CD4-positive, alpha-beta T cell treated with Interleukin-15 for 1 hour (primary cell): Measurements from ENCODE around the gene OCEL1.
A peak's percentile ranks its signal among the peaks of the same experiment; 100 is the strongest.

Experiments
- DNase-seq: peaks from one replicate; pipeline ENCODE4 v3.0.0-alpha.2; 2020

OCEL1 gene

DNA sequence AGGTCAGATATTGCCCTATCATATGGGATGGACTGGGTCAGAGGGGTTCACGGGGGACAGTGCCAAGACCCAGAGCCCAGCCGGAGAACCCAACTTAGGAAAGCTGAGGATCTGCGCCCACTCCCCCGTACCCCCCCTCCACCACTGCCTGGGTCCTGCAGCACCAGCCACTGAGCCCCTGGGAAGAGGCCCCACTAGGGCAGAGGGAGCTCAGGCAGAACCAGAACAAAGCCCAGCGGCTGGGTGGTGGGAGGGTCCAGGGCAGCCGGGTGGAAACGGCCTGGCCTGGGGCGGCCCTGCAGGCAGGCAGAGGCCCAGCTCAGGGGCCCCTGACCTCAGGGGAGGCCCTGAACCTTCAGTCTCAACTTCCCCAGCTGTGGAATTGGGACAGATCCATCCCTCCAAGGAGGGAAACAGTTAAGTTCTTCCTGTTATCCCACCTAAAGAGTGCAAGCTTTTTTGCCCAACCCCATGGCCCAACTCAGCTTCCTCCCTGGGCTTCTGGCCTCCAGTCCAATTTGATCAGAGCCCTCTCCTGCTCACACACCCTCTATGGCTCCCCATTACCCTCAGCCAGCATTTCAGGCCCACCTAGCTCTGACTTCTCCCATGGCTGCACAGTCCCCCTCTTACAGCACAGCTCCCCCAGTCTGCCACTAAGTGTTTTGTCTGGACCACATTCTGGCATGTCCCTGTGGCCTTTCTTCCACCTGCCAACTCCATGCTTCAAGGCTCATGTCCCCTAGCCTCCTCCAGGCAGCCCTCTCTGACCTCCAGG is 16.6 kb downstream of the OCEL1 start:
- DNase-seq, result no peak

DNA sequence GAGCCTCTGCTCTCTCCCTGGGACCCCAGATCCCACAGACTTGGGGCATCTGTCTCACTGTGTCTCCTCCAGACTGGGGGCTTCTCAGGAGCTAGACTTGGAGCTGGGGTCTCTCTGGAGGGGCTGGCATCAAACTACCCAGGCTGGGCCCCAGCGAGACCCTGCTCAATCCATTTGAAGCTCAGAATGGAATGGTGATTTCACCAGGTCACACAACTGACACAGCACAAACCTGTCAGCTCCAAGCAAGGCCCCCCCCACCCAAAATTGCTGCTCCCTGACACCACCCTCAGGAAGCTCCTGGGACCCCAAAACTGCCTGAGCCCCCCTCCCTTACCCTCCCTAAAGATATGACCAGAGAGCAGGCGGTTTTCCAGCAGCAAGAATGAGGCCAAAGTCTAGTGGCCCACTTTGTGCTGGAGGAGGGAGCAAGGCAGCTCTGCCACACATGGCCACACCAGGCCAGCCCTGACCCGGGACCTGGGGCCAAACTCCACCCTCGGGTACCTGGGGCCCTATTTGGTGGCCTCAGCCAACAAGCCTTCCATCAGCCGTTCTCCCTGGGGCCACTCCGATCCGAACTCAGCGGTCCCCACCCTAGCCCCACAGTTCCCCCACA is 17.3 kb downstream of the OCEL1 start:
- no peak for DNase-seq

DNA sequence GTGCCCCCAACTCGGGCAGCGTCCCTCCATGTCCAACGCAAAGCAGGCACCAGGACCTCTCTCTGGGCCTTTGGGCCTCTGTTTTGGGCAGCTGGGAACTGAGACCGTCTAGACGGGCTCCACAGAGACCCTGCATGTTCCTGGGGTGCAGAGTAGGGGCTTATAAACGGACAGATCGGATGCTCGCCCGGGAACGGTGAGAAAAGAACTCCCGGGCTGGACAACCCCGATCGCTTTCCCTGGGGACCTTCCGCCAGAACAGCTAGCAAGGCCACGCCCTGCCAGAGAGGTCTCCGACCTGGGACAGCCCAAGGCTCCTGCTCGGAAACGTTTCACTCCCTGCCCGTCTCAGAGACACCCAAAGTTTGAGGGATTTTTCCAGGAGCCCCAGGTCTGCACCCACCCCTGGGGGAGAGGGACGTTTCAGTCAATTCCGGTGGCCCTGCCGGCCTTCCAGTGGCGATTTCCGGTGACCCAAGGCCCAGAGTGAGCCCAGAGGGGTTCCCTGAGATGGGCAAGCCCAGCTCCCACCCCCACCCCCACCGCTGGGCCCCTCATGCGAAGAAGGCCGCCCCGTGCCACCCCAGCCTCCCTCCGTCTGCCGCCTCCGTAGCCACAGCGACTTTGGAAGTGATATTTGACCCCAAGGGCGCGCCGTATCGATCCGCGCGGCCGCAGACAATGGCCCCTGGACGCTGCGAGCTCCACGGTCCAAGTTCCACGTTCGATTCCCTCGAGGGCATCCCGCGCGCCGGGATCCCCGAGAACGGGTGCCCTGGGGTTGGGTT is 18.0 kb downstream of the OCEL1 start:
- no peak for DNase-seq

DNA sequence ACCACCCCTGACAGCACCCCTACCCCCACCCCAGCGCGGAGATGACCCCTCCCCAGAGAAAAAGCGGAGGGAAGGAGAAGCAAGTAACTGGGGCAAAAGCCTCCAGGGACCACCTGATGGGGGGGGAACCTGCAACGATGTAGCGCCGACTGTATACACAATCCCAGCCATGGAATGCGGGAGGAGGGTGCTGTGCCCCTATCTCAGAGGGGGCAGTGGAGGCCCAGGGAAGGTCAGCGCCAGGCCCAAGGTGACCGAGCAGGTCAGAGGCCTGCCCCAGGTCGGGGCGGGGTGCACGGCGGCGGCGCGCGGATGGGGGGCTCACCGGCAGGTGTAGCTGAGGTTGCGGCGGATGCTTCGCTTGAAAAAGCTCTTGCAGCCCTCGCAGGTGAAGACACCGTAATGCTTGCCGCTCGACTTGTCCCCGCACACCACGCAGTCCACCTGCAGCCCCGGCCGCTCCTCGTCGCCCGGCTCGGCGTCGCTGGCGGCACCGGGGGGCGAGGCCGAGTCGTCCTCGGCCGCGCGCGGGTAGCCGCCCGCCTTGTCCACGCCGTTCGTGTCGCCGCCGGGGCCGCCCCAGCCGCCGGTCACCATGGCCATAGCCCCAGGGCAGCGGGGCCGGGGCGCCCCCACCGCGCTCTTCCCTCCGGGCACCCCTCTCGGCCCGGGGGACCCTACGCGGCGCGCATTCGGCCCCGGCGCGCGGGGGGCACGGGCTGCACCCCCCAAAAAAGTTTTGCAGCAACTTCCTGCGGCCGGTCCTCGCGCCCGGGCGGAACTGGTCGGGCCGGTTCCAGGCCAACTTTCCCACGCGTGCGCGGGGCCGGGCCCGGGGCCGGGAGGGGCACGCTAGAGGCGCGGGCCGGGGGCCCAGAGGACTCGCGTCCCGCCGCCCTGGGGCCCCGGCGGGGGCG is 18.9 kb downstream of the OCEL1 start:
- DNase-seq, result no peak

DNA sequence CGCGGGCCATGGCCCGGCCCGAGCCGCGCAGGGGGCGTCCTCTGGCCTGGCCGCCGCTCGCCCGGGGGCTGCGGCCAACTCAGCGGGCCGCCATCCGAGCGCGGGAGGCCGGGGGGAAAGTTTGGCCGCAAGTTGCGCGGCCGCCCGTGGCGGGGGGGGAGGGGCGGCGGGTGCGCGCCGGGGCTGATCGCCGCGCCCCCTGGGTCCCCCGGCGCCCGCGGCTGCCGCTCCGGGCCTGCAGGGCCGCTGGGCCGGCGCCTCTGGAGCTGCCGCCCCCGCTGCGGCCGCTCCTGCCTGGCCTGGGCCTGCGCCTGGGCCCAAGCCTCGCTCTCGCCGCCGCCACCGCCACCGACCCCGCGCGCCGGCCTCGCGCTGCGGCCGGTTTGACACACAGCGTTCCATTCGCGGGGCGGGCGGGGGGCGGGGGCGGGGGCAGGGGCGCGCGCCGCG is 19.5 kb downstream of the OCEL1 start, which contains the start of gene NR2F6:
Gene NR2F6, minus strand, starts transcription at position 385 of the 450 bp plus-strand sequence. CDS start 699 bp downstream, outside the sequence.
- no peak for DNase-seq

DNA sequence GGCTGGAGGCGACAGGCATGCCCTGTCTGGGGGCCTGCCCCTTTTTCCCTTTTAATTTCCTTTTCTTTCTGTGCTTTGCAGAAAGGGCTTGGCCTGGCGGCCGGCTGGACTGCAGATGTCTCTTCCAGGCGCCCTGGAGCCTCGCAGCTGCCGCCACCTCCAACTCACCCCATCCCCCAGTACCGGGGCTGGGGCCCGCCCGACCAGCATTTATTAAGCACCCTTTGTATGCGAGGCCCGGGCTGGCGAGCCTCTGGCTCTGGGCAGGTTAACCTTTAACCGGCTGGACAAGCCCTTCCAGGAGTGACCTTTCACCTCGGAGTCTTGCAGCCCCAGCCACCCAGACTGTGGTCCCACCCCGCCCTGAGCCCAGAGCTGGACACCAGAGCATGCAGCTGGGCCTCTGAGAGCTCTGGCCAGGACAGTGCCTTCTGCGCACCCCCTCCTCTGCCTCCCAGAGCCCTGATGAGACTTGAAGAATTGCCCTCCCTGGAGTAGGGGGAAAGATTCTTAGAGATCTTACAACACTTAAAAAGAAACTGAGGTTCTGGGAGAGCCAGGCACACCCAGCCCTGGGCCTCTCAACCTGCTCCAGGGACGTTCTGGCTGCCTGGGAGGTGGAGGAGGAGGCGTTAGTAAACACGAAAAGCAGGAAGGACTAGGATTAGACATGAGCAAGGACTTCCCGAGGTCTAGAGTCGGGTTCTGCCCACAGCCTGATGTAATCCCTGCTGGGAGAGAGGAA is 20.8 kb downstream of the OCEL1 start:
- DNase-seq, result no peak

DNA sequence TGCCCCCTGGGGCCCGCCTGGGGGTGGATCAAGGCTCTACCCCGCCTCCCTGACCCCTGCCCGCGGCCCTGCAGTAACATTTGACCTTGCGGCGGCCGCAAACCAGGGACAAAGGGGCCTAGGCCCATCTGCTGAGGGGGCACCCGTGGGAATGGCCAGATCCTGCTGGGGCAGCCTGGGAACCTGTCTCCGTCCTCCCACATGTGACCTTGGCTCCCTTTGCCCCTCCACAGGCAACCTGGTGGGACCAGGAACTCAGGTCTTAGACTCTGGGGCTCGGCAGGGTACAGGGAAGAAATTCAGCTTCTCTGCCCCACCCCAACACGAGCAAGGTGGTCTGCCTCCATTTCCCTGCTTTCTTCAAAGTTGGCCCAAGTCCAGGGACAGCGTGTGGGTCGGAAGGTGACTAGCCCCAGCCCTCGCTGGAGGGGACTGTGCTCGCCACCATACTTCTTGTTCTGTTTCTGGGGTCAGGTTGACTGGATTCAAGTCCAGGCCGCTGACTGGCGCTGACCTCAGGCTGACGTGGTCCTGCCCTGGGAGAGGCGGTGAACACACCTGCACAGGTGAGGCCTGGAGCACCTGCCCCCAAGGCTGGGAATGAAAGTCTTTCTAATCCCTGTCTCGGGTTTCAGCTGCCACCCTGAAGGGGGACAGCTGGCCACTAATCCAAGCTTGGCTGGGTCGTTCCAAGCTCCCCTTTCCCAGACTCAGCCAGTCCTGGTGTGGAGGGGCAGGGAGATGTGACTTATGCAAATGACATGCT is 22.2 kb downstream of the OCEL1 start:
- DNase-seq, result no peak

DNA sequence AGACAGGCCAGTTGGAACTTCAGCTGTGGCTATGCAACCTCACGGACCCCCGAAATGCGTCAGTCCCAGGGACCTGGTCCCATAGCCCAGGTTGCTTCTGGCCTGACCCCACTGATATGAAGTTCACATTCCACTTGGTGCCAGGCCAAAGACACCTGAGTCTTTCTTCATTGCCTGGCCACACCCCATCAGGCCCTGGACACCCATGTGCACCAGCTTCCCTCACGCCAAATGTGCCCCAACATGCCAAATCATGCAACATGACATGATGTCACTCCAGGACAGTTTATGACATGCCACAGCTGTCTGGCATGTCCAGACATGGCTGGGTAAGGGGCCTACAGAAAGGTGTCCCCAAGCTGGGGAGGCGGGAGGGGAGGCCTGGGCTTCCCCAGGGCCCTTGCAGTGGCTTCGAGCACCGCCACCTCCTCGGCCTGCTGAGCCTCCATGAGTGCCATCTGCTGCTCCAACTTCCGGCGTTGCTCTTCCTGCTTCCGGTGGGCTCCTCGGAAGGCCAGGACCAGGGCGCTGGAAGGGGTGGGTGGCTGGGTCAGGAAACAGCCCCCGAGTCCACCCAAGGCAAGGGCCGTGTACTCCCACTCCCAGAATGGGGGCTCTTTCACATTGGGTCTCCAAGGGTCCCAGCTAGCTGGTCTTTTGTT is 24.0 kb downstream of the OCEL1 start:
- no peak for DNase-seq

DNA sequence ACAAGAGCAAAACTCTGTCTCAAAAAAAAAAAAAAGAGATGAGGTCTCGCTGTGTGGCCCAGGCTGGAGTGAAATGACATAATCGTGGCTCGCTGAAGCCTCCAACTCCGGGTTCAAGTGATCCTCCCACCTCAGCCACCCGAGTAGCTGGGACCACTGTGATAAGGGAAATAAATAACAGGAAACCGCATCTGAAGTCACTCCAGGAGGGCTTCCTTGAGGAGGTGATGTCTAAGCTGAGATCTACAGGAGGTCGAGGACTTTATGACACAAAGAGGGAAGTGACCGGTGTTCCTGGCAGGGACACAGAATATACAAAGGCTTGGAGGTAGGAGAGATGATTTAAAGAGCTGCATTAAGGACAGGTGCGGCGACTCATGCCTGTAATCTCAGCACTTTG is 28.6 kb downstream of the OCEL1 start:
- DNase-seq, result no peak

DNA sequence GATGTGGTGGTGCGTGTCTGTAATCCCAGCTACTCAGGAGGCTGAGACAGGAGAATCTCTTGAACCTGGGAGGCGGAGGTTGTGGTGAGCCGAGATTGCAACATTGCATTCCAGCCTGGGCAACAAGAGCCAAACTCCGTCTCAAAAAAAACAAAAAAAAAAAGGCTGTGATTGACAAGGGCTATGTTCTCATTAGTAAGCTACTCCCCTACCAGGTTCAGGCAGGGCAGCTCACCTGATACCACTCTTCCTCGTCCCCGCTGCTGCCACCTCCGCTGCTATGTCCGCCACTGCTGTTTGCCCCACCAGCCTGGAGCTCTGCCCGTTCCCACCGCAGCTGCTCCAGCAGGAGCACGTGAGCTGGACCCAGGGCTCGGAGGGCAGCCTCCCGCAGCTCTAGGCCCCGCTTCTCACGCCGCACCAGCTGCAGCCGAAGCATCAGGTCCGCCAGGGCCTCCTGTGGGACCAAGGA is 29.2 kb downstream of the OCEL1 start:
- no peak for DNase-seq

DNA sequence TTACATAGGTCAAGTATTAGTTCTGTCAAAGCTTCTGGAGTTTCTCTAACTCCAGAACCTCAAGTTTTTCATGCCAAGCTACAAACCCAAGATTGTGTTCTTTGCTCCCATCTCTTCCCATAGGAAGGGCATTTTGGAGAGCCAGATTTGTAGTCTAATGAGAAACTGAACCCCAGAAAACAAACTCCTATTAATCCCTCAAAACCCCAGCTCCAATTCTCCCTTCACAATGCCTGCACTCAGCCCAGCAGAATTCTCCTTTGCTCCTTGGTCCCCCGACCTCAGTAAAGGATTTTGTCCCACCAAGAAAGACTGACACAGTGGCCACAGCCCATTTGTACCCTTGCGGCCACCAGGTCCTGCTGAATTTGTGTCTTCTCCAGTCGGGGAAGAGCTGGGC is 30.1 kb downstream of the OCEL1 start:
- DNase-seq, result no peak

DNA sequence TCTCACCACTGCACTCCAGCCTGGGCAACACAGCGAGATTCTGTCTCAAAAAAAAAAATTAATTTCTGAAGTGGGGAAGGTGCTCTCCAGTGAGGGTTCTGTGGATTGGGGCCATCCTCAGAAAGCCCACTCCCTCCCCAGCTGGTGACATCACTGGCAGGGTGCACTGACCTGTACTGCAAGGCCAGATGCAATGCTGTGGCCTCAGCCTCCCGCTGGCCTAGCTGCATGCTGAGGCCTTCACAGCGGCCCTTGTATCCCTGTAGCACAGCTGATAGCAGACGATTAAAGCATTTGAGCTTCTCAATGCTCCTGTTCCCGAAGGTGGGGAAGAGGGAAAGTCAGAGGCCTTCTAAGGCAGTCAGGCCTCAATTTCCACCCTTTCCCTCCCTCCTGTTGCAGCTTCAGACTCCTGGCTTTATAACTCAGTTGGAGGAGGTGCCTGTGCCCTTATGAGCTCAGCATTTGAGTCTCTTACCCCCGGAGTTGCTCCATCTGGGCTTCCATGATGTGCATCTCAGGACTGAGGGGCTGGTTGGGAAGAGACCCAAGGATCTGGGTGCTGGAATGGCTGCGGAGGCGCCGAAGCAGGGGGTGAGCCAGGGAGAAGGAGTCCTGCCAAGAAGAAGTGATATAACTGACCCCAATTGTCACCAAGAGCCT is 33.2 kb downstream of the OCEL1 start:
- DNase-seq, result no peak

DNA sequence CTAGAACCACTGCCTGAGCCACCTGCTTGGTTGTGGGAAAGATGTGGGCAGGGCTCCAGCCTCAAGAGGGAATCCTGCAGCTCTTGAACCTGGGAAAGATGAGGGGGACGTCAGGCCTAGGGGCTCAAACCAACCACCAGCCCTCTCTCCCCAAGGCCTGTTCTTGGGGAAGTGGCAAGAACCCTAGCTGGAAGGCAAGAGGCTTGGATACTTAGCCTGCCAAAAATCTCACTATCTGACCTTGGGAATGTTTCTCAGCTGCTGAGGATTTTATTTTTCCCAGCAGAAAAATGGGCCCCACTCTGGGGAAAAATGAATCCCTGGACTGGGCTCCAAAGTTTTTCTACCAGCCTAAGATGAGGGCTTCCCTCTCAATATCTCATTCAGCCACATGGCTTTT is 33.9 kb downstream of the OCEL1 start:
- no peak for DNase-seq

DNA sequence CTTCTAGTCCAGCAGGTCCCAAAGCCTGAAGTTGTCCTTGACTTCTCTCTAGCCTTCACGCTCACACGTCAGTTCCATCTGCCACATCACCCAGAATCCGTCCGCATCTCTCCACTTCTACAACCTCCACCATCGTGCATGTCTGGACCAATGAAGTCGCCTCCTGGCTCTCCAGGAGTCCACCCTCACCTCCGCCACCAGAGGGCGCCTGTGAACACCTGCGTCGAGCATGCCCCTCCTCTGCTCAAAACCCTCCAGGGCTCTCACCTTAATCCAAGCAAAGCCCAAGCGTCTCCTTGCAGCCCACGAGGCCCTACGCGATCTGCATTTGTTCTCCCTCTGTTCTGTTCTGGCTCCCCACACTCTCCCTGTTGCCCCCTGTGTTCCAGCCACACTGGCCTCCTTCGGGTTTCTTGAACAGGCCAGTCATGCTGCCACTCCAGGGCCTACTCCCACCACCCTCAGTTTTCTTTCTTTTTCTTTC is 34.9 kb downstream of the OCEL1 start:
- peak; percentile 88 for DNase-seq

DNA sequence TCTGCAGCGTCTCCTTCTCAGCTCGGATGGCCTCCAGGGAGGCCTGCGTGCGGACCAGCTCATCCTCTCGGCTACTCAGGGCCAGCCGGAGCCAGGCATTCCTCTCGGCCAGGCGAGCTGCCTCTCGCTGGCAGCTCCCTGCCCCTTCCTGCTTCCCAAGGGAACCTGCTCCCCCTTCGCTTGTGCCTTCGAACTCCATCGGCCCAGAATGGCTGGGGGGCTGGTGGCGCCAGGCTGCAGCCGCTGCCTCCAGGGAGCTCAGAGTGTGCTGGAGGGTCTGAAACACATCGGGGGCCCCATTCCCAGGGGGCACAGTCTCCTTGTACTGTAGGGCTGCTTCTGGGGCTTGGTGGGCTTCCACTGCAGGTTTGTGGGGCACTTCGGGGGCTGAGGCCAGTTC is 36.5 kb downstream of the OCEL1 start:
- no peak for DNase-seq

DNA sequence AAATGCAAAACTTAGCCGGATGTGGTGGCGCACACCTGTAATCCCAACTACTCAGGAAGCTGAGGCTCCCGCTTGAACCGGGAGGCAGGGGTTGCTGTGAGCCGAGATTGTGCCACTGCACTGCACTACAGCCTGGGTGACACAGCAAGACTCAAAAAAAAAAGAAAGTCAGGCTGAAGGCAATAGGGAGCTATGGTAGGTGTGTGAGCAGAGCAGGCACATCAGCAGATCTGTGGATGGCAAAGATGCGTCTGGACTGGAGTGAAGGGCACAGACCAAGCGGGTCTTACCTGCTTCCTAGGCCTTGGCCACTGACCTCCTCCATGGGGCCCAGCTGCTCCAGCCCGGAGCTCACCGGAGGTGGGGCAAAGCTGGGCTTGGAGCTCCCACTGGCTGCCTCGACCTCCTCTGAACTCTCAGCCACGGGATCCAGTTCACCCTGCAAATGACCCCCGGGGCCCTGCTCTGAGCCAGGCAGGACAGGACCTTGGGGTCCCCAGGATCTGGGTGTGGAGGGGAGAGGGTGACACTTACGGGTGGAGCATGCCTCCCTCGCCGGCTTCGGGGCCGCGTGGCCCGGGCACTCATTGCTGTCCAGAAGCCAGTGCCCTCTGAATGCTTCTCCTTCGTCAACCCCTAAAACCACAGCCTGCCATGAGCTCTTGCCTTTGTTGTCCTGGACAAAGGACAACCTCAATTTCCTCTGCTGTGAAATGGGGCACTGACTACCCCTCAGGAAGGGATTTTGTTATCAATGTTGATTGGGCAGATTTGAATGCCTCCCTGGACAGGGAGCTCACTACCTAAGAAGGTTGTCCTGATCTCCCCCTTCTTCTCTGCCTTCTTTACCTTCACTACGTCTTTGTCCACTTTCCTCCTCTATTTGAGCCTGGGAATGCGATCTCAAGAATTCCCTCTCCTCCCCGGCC is 38.0 kb downstream of the OCEL1 start:
- no peak for DNase-seq

DNA sequence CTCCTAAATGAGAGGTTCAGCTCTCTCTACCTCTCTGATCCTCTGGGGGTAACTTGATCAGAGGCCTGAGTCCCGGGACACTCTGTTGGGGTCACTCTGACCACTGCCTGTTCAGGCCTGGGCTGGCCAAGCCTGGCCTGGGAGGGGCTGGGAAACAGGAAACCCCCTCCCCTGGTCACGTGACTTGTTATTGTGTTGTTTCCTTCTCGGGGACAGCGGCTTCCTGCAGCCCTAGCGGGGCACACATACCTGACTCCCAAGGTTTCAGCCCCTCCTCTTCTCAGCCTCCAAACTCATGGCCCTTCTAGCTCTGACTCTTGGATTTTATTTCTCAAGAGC is 38.6 kb downstream of the OCEL1 start, which contains the start of gene USHBP1:
Gene USHBP1, minus strand, starts transcription at position 105 of the 339 bp plus-strand sequence. CDS start 446 bp downstream, outside the sequence.
- DNase-seq, result no peak

DNA sequence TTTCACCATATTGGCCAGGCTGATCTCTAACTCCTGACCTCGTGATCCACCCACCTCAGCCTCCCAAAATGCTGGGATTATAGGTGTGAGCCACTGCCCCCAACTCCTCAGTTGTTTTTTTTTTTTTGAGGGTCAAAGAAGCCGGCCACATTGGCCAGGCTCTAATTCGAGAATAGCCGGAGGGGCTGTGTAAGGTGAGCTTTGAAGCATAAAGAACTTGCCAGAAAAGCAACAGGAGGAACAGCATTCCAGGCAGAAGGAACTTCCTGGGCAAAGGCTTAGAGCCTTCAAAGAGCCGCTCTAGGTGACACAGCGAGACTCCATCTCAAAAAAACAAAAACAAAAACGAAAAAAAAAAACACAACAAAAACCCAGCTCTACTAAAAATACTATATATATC is 40.0 kb downstream of the OCEL1 start:
- no peak for DNase-seq
